Peyer's patch (tissue), 4 donors: Measurements from ENCODE around the gene LRFN4.

ENCODE experiments used
- CTCF ChIP-seq, 6 experiments: fragments of 450-650 bp in 4 of 6; fragments of 200-600 bp in 2 of 6; sonication (generic) in 1 of 6; IDR thresholded peaks; one replicate each; pipeline ENCODE4 v1.5.1; 2017 to 2019; ENCODE audit warnings: antibody characterized with exemption in 6 of 6, mild to moderate bottlenecking in 3 of 6, moderate library complexity in 1 of 6
- POLR2A ChIP-seq, 2 donors: fragments of 450-650 bp; IDR thresholded peaks; one replicate each; pipeline ENCODE4 v1.5.1; 2017; ENCODE audit warnings: antibody characterized with exemption in 2 of 2, mild to moderate bottlenecking in 2 of 2, moderate library complexity in 2 of 2

GRCh38 chr11:66835768-66836405 lies 21.0 kb upstream of the LRFN4 start:
- TF ChIP-seq POLR2A (IDR thresholded peaks at IDR 0.05) (no peak), CTCF (IDR thresholded peaks at IDR 0.05) (no peak)
